HG02938 (cell line): ENCODE measurements around the gene LRRC26.
A peak's percentile ranks its signal among the peaks of the same experiment; 100 is the strongest.

Experiments
- ATAC-seq: cut with Tn5 transposase; IDR thresholded peaks from one replicate; pipeline ENCODE4 v1.9.1; 2021; ENCODE audit warnings: mild to moderate bottlenecking, moderate library complexity; ENCODE audit not compliant: unreplicated experiment

Gene LRRC26

GRCh38 chr9:137157618-137158415 is 12.0 kb downstream of the LRRC26 start:
- no peak for ATAC-seq

- no peak for ATAC-seq
These were observed 13.1 kb downstream of the LRRC26 start for GRCh38 chr9:137156567-137157375.

- ATAC-seq, result no peak
These were observed 16.9 kb downstream of the LRRC26 start for GRCh38 chr9:137152844-137153405.

- peak; percentile 40 for ATAC-seq
These were observed 19.0 kb downstream of the LRRC26 start for GRCh38 chr9:137150617-137151457.

- ATAC-seq, result peak; percentile 11
These were observed 19.8 kb downstream of the LRRC26 start for GRCh38 chr9:137149942-137150616.

- ATAC-seq, result no peak
These were observed 20.5 kb downstream of the LRRC26 start for GRCh38 chr9:137149363-137149762.

GRCh38 chr9:137148661-137149060 is 21.2 kb downstream of the LRRC26 start:
- ATAC-seq, result no peak

- no peak for ATAC-seq
These were observed 21.6 kb downstream of the LRRC26 start for GRCh38 chr9:137148242-137148641.

GRCh38 chr9:137147793-137148160 is 22.1 kb downstream of the LRRC26 start:
- ATAC-seq, result no peak

- ATAC-seq, result no peak
These were observed 22.6 kb downstream of the LRRC26 start for GRCh38 chr9:137147091-137147792.

- no peak for ATAC-seq
These were observed 23.3 kb downstream of the LRRC26 start for GRCh38 chr9:137146527-137146918.

GRCh38 chr9:137145731-137146526 is 23.9 kb downstream of the LRRC26 start:
- no peak for ATAC-seq

GRCh38 chr9:137143459-137143858 is 26.4 kb downstream of the LRRC26 start:
- no peak for ATAC-seq

GRCh38 chr9:137141976-137142936 is 27.6 kb downstream of the LRRC26 start:
- ATAC-seq, result no peak

- no peak for ATAC-seq
These were observed 28.6 kb downstream of the LRRC26 start for GRCh38 chr9:137141050-137141810.

- no peak for ATAC-seq
These were observed 29.5 kb downstream of the LRRC26 start for GRCh38 chr9:137140151-137141012.
